ENCODE data around the gene LRRC51.

The LRRC51 gene

DNA sequence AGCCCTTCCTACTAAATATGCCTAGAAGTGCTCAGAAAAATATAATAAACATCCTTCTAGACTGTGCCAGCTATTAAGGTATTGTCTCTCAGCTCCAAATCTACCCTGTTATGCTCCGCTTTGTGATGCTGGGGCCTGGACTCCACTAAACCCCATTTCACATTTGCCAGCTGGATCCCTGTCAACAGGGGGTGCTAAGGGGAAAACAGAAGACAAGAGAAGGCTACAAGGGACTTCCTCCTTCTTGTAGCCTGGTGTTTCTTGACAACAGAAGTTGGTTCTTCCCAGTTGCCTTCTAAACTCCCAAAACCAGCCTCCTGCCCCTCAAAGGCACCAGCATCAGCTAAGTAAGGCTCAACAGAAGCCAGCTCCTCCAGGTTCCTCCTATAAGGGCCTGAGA lies 5.5 kb upstream of the LRRC51 start:
- Histone ChIP-seq H3K4me3 (ENCODE audit: low read length) (no peak overlapping the region), H3K9me3 (ENCODE audit: control insufficient read depth, low read depth, low read length) (no peaks in the 10 kb centered on the region), H3K36me3 (ENCODE audit: control insufficient read depth, low read depth, low read length) (no peaks in the 10 kb centered on the region), H3K4me1 (ENCODE audit: control insufficient read depth, low read depth, low read length) (peaks cover 16% of the 10 kb centered on the region), H3K9ac (ENCODE audit: low read length) (no peak overlapping the region), H3K27me3 (ENCODE audit: control insufficient read depth, insufficient read depth, low read length) (no peaks in the 10 kb centered on the region), H3K27ac (ENCODE audit: low read length) (peak overlapping the region; percentile 52)

DNA sequence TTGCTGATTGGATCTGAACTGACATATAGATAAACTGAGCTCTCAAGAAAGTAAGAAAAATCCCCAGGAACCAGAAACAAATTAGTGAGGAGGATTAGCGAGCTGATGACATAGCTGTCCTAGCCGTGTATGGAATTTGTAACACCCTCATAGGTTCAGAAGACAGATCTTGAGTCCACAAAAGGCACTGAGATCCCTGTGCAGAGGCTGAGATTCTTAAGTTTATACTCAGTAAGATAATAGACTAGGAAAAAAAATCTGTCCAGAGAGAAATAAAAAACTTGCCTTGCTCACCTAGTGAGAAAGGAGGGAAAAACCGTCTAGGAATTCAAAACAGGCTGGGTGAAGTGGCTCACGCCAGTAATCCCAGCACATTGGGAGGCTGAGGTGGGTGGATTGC lies 4.9 kb upstream of the LRRC51 start:
- H3K27me3 ChIP-seq (ENCODE audit: control insufficient read depth, insufficient read depth, low read length), result no peaks in the 10 kb centered on the region
- H3K36me3 ChIP-seq (ENCODE audit: control insufficient read depth, low read depth, low read length), result no peaks in the 10 kb centered on the region
- H3K9me3 ChIP-seq (ENCODE audit: control insufficient read depth, low read depth, low read length), result no peaks in the 10 kb centered on the region
- no peak overlapping the region for H3K27ac ChIP-seq (ENCODE audit: low read length)
- peaks cover 13% of the 10 kb centered on the region for H3K4me1 ChIP-seq (ENCODE audit: control insufficient read depth, low read depth, low read length)
- H3K9ac ChIP-seq (ENCODE audit: low read length), result no peak overlapping the region
- H3K4me3 ChIP-seq (ENCODE audit: low read length), result no peak overlapping the region

DNA sequence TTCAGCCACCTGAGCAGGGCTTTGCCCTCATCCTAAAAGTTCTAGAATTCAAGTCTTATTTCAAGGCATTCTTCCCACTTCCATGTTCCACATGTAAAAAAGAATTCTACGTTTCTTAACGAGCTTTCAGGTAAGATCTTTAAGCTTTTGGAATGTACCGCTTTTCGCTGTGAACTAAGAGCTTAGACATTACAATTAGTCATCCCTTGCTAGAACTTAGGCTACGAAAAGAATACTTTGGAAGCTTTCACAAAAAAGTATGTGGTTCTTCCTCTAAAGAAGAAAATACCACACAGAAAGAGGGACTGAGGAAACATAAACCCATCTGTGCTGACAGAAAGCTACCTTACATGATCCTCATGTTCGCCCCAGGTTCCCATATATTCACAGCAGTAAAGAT lies 2.2 kb upstream of the LRRC51 start:
- no peaks in the 10 kb centered on the region for H3K27me3 ChIP-seq (ENCODE audit: control insufficient read depth, insufficient read depth, low read length)
- H3K27ac ChIP-seq (ENCODE audit: low read length), result no peak overlapping the region
- no peaks in the 10 kb centered on the region for H3K9me3 ChIP-seq (ENCODE audit: control insufficient read depth, low read depth, low read length)
- no peak overlapping the region for H3K9ac ChIP-seq (ENCODE audit: low read length)
- no peak overlapping the region for H3K4me3 ChIP-seq (ENCODE audit: low read length)
- no peaks in the 10 kb centered on the region for H3K36me3 ChIP-seq (ENCODE audit: control insufficient read depth, low read depth, low read length)
- H3K4me1 ChIP-seq (ENCODE audit: control insufficient read depth, low read depth, low read length), result peaks cover 9% of the 10 kb centered on the region

DNA sequence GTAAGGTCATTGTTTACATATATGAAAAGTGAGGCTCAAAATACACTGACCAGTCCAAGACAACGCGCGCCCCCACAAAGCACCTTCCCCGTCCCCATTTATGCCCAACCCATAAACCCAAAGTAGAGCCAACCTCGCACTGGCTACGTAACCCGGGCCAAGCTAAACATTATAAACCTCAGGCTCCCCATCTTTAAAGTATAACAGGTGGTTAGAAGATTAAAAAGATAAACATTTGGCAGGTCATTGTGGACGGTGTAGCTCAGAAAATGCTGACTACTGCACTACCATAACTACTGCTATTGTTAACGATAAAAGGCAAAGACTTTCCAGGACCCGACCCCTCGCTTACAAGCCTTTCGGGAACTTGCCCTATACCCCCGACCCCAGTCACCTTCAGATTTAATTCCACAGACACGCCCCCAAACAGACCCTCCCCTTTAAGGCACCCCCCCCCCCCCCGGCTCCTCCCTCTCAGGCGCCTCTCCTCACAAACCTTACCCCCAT lies 778 bp upstream of the LRRC51 start:
- H3K9ac ChIP-seq (ENCODE audit: low read length), result peak overlapping the region; percentile 77
- H3K36me3 ChIP-seq (ENCODE audit: control insufficient read depth, low read depth, low read length), result no peaks in the 10 kb centered on the region
- H3K9me3 ChIP-seq (ENCODE audit: control insufficient read depth, low read depth, low read length), result no peaks in the 10 kb centered on the region
- H3K27me3 ChIP-seq (ENCODE audit: control insufficient read depth, insufficient read depth, low read length), result no peaks in the 10 kb centered on the region
- peak overlapping the region; percentile 99 for H3K4me3 ChIP-seq (ENCODE audit: low read length)
- peaks cover 9% of the 10 kb centered on the region for H3K4me1 ChIP-seq (ENCODE audit: control insufficient read depth, low read depth, low read length)
- peak overlapping the region; percentile 52 for H3K27ac ChIP-seq (ENCODE audit: low read length)

DNA sequence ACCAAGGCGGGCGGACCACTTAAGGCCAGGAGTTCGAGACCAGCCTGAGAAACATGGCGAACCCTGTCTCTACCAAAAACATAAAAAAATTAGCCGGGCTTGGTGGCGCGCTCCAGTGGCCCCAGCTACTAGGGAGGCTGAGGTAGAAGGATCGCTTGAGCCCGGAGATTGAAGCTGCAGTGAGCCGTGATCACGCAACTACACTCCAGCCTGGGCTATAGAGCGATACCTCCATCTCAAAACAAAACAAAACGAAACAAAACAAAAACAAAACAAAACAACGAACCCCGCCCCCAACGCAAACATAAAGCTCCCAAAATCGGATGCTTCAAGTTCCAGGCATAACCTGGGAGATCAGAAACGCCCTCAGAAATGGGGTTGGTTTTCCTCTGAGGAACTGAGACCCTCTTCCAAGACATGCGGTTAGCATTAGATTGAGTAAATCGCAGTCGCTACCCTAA lies 564 bp downstream of the LRRC51 start:
- Histone ChIP-seq H3K36me3 (ENCODE audit: control insufficient read depth, low read depth, low read length) (no peaks in the 10 kb centered on the region), H3K27me3 (ENCODE audit: control insufficient read depth, insufficient read depth, low read length) (no peaks in the 10 kb centered on the region), H3K9me3 (ENCODE audit: control insufficient read depth, low read depth, low read length) (no peaks in the 10 kb centered on the region), H3K4me1 (ENCODE audit: control insufficient read depth, low read depth, low read length) (peaks cover 5% of the 10 kb centered on the region), H3K27ac (ENCODE audit: low read length) (peak overlapping the region; percentile 87), H3K9ac (ENCODE audit: low read length) (peak overlapping the region; percentile 76), H3K4me3 (ENCODE audit: low read length) (peak overlapping the region; percentile 67)

DNA sequence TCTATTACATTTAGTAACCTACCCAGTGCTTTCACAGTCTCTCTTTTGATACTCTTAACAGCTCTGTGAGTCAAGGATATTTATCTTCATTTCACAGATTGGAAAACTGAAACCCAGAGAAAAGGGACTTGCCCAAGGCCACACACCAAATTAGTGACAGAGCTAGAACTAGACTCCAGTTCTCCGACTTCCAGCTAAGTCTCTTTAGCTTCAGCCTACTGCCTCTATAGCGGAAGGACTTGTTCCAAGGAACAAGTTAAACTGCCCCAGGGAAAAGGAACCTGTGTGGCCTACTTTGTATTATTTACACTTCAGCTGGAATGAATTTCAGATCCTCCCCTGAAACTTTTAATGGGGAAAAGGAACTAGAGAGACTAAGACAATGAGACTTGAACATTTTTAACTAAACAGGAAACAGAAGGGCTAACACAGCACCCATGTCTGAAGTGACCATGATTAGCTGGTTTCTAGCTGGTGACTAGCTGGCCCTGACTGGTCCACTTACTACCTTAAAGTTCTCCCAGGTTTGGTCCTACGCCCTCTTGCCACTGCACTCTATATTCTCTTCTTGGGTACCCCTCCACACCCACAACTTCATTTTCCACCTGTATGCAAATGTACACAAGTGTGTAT lies 1.3 kb downstream of the LRRC51 start:
- Histone ChIP-seq H3K9ac (ENCODE audit: low read length) (no peak overlapping the region), H3K4me1 (ENCODE audit: control insufficient read depth, low read depth, low read length) (peaks cover 5% of the 10 kb centered on the region), H3K27ac (ENCODE audit: low read length) (no peak overlapping the region), H3K27me3 (ENCODE audit: control insufficient read depth, insufficient read depth, low read length) (no peaks in the 10 kb centered on the region), H3K36me3 (ENCODE audit: control insufficient read depth, low read depth, low read length) (no peaks in the 10 kb centered on the region), H3K4me3 (ENCODE audit: low read length) (no peak overlapping the region), H3K9me3 (ENCODE audit: control insufficient read depth, low read depth, low read length) (no peaks in the 10 kb centered on the region)

DNA sequence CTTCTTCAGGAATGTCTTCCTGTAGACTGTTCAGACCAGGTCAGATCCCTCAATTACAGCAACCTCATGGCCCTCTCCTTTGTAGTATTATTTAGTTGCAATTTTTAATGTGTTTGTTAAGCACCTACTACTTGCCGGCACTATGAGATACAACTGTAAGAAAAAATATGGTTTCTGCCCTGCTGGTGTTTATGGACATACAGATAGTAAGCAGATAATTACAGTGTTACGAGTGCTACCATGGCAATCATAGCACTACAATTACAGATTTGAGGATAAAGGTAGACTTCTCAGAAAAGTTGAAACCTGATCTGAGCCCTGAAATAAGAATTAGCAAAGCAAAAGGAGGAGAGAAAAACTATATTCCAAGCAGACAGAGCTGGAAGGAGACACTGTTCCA lies 2.8 kb downstream of the LRRC51 start:
- Histone ChIP-seq H3K27ac (ENCODE audit: low read length) (no peak overlapping the region), H3K27me3 (ENCODE audit: control insufficient read depth, insufficient read depth, low read length) (no peaks in the 10 kb centered on the region), H3K36me3 (ENCODE audit: control insufficient read depth, low read depth, low read length) (no peaks in the 10 kb centered on the region), H3K9ac (ENCODE audit: low read length) (no peak overlapping the region), H3K4me1 (ENCODE audit: control insufficient read depth, low read depth, low read length) (peaks cover 5% of the 10 kb centered on the region), H3K4me3 (ENCODE audit: low read length) (no peak overlapping the region), H3K9me3 (ENCODE audit: control insufficient read depth, low read depth, low read length) (no peaks in the 10 kb centered on the region)

DNA sequence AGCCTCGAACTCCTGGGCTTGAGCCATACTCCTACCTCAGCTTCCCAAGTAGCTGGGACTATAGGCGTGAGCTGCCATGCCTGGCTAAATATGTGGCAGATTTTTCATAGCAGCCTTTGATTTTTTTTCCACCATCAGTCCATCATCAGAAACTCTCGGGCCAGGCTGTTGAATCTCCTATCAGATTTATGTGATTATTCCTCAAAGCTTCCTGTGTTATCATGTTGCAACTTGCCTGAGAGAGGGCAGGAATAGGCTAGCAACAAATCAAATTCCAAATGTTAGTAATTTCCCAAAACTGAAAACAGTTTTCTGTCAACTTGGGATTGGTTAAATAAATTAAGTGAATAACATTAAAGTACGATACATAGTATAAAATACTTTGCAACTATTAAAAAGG lies 3.4 kb downstream of the LRRC51 start:
- Histone ChIP-seq H3K27me3 (ENCODE audit: control insufficient read depth, insufficient read depth, low read length) (no peaks in the 10 kb centered on the region), H3K9ac (ENCODE audit: low read length) (no peak overlapping the region), H3K27ac (ENCODE audit: low read length) (no peak overlapping the region), H3K4me1 (ENCODE audit: control insufficient read depth, low read depth, low read length) (no peaks in the 10 kb centered on the region), H3K4me3 (ENCODE audit: low read length) (no peak overlapping the region), H3K36me3 (ENCODE audit: control insufficient read depth, low read depth, low read length) (no peaks in the 10 kb centered on the region), H3K9me3 (ENCODE audit: control insufficient read depth, low read depth, low read length) (no peaks in the 10 kb centered on the region)

DNA sequence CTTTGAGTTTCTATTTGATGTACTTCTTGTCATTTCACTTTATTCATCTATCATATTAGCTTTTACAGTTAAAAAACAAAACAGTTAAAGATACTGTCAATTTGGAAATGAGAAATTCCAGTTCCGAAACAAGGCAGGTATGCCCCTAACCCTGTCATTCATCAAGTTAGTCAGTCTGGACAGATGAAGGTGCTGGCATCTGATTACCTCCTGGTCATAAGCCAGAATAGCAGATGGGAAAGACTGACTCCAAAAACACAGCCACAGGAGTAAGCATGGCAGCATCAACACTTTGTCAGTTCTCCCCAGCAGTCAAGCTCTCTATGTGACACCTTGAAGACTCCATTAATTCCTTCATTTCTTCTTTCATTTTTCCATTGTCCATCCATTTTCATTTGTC lies 4.3 kb downstream of the LRRC51 start:
- Histone ChIP-seq H3K4me3 (ENCODE audit: low read length) (no peak overlapping the region), H3K27me3 (ENCODE audit: control insufficient read depth, insufficient read depth, low read length) (no peaks in the 10 kb centered on the region), H3K27ac (ENCODE audit: low read length) (no peak overlapping the region), H3K9me3 (ENCODE audit: control insufficient read depth, low read depth, low read length) (no peaks in the 10 kb centered on the region), H3K4me1 (ENCODE audit: control insufficient read depth, low read depth, low read length) (no peaks in the 10 kb centered on the region), H3K9ac (ENCODE audit: low read length) (no peak overlapping the region), H3K36me3 (ENCODE audit: control insufficient read depth, low read depth, low read length) (no peaks in the 10 kb centered on the region)

DNA sequence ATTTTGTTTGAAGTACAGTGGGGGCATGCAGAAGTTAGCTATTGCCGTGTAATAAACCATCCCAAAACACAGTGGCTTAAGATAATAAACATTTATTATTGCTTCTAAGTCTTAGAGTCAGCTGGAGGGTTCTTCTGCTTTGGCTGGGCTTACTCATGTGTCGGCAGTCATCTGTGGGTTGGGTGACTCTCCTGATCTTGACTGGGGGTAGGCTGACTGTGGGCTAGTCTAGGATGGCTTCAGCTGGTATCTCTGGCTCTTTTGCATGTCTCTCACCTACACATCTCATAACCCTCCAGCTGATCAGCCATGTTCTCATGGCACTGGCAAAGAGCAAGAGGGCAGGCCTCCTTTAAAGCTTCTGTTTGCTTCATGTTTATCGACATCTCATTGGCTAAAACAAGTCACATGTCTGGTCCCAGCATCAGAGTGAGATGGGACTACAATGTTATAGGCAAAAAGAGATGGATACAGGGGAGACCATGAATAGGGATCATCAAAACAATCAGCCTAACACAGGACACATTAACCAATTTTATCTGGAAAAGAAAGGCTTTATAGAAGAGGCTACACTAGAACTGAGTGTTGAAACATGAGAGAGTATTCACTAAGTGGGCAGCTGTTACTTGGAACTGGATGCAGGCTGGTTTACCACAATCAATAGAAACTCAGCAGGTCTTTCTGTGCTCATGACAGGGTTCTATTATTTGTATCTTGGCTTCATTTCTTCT lies 5.1 kb downstream of the LRRC51 start:
- Histone ChIP-seq H3K36me3 (ENCODE audit: control insufficient read depth, low read depth, low read length) (no peaks in the 10 kb centered on the region), H3K4me1 (ENCODE audit: control insufficient read depth, low read depth, low read length) (no peaks in the 10 kb centered on the region), H3K27ac (ENCODE audit: low read length) (no peak overlapping the region)

DNA sequence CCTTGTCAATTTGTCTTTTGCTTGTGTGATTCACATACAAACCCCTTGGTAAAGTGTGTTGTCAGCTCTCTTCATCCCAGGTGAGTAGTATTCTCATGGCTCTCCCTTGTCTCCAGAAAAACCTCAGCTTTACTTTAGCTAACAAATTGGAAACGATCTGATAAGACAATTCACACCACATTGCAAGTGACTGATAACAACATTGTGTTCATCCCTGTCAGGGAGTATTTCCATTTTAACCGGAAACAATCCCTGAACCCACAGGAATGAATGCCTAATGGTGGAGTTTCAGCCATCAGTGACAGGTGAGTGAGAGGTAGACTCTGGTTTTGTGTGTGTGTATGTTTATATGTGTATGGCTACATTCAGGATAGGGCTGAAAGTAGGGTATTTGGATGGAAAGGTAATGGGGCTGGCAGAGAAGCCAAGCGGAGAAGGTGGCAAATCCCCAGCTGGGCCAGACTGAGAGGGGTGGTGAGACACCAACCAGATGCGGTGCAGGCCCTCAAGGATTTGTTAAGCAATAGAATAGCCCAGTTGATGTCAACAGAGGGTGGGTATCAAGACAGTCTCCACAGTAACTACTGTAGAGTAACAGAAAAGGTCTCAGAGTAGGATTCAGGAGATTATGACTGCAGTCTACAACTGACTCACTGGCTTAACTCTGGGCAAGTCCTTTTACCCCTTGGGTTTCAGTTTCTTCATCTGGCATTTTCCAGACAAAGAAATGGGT lies 7.6 kb downstream of the LRRC51 start:
- Histone ChIP-seq H3K4me1 (ENCODE audit: control insufficient read depth, low read depth, low read length) (peaks cover 3% of the 10 kb centered on the region), H3K9me3 (ENCODE audit: control insufficient read depth, low read depth, low read length) (no peaks in the 10 kb centered on the region), H3K36me3 (ENCODE audit: control insufficient read depth, low read depth, low read length) (no peaks in the 10 kb centered on the region), H3K4me3 (ENCODE audit: low read length) (no peak overlapping the region), H3K9ac (ENCODE audit: low read length) (no peak overlapping the region), H3K27ac (ENCODE audit: low read length) (no peak overlapping the region), H3K27me3 (ENCODE audit: control insufficient read depth, insufficient read depth, low read length) (no peaks in the 10 kb centered on the region)

More for the DNA sequence above, 5.1 kb downstream of the LRRC51 start:
- no peaks in the 10 kb centered on the region for H3K27me3 ChIP-seq (ENCODE audit: control insufficient read depth, insufficient read depth, low read length)
- no peak overlapping the region for H3K4me3 ChIP-seq (ENCODE audit: low read length)
- no peak overlapping the region for H3K9ac ChIP-seq (ENCODE audit: low read length)
- H3K9me3 ChIP-seq (ENCODE audit: control insufficient read depth, low read depth, low read length), result no peaks in the 10 kb centered on the region
